ENCODE results near the gene IDH2.

Gene IDH2

GRCh38 chr15:90087454-90088154, 14.7 kb downstream of the IDH2 start:
- TF ChIP-seq CTCF (conservative IDR thresholded peaks at IDR 0.05) (no peak), ZFX (IDR thresholded peaks at IDR 0.05) (no peak)

GRCh38 chr15:90086868-90087268, 15.4 kb downstream of the IDH2 start:
- H3K27ac ChIP-seq = no peak overlapping the region
- no peak for TF ChIP-seq ZFX (IDR thresholded peaks at IDR 0.05)
- TF ChIP-seq CTCF (conservative IDR thresholded peaks at IDR 0.05) = peak; percentile 81

More at GRCh38 chr15:90087454-90088154, 14.7 kb downstream of the IDH2 start:
- H3K27ac ChIP-seq = no peak overlapping the region

- TF ChIP-seq ZFX (IDR thresholded peaks at IDR 0.05) = no peak
- no peak for TF ChIP-seq CTCF (conservative IDR thresholded peaks at IDR 0.05)
- H3K27ac ChIP-seq = no peak overlapping the region
These were observed 16.7 kb downstream of the IDH2 start for GRCh38 chr15:90085565-90085964.

- no peak overlapping the region for H3K27ac ChIP-seq
- TF ChIP-seq ZFX (IDR thresholded peaks at IDR 0.05) (no peak), CTCF (conservative IDR thresholded peaks at IDR 0.05) (no peak)
These were observed 17.3 kb downstream of the IDH2 start for GRCh38 chr15:90084876-90085423.

GRCh38 chr15:90083954-90084607, 18.2 kb downstream of the IDH2 start:
- no peak overlapping the region for H3K27ac ChIP-seq
- no peak for TF ChIP-seq CTCF (conservative IDR thresholded peaks at IDR 0.05)
- no peak for TF ChIP-seq ZFX (IDR thresholded peaks at IDR 0.05)

GRCh38 chr15:90083419-90083818, 18.8 kb downstream of the IDH2 start:
- TF ChIP-seq CTCF (conservative IDR thresholded peaks at IDR 0.05) (no peak), ZFX (IDR thresholded peaks at IDR 0.05) (no peak)
- H3K27ac ChIP-seq = no peak overlapping the region

GRCh38 chr15:90082140-90082715, 20.0 kb downstream of the IDH2 start:
- H3K27ac ChIP-seq = no peak overlapping the region
- TF ChIP-seq CTCF (conservative IDR thresholded peaks at IDR 0.05) (no peak), ZFX (IDR thresholded peaks at IDR 0.05) (no peak)
